Umbilical cord (tissue), 2 donors: ENCODE data around the gene PARM1. TPM values are rescaled to one million over a fixed set of nuclear protein-coding genes. Genes with fewer than 3 reads are reported as not detected.

Source experiments
- DNase-seq: peaks from one replicate; pipeline ENCODE4 v3.0.0-alpha.2; 2015; ENCODE audit warnings: low spot score
- total RNA-seq: library from RNA; depleted of rRNA; stranded (reverse); fragments of >200 nt; gene quantifications from one replicate; pipeline ENCODE4 v1.2.3, GENCODE V29; 2014; ENCODE audit warnings: low replicate concordance; ENCODE audit not compliant: insufficient read depth

The PARM1 gene
- total RNA-seq, 1 donor from 2014 or later = 66.2 TPM

- DNase-seq = no peak
These were observed 148.0 kb downstream of the PARM1 start for GRCh38 chr4:75080888-75081287.

GRCh38 chr4:75081561-75081960 lies 148.6 kb downstream of the PARM1 start:
- no peak for DNase-seq

DNA sequence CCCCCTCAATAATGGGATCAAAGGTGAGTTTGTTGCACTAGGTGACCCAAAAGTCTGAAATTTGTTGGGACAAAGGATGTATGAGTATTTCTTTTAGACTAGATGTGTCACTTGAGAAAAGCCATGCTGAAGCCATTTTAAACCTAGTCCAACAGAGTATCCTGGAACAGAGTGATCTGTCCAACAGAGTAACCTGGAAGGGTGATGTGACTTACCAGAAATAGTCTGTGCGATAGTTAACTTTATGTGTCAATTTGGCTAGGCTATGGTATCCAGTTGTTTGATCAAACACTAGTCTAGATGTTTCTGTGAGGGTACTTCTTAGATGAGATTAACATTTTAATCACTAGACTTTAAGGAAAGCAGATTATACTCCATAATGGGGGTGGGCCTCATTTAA lies 154.5 kb downstream of the PARM1 start:
- DNase-seq = no peak

- DNase-seq = no peak
These were observed 154.9 kb downstream of the PARM1 start for GRCh38 chr4:75087865-75088264.

DNA sequence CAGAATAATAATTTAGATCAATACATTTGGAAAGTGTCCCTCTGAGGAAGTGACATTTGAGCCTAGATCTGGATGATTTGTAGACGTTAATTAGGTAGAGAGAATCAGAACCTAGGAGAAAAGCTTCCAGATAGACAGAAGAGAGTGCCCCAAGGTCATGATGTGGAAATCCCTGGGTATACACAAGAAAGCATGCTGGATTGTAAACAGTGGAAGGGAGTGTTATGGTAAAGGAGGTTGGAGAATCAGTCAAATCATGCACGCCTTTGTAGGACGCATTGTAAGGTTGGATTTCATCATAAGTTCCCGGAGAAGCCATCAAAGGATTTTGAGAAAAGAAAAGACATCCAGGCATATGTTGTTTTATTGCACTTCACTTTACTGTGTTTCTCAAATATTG lies 156.3 kb downstream of the PARM1 start:
- DNase-seq = no peak

- DNase-seq = no peak
These were observed 166.4 kb downstream of the PARM1 start for GRCh38 chr4:75099321-75099720.

Other genes starting within 250 kb of the PARM1 start
- gene BTC, start 138.6 kb upstream of the PARM1 start, total RNA-seq = 0.96 TPM